Naive thymus-derived CD4-positive, alpha-beta T cell (primary cell): ENCODE measurements around the gene ZNF275. TPM values are rescaled to one million over a fixed set of nuclear protein-coding genes. Genes with fewer than 3 reads are reported as not detected.
A peak's percentile ranks its signal among the peaks of the same experiment; 100 is the strongest.

ENCODE experiments used
- ATAC-seq: fragments of 150-1000 bp; cut with Tn5 transposase; 2 replicates; pipeline ENCODE4 v1.10.0; 2021; ENCODE audit warnings: mild to moderate bottlenecking, moderate library complexity
- CTCF ChIA-PET: fragments of 350-600 bp; sonication (Branson Sonifier 250); formaldehyde crosslinking; loops from one replicate; lab custom pipeline; 2021; ENCODE audit warnings: antibody characterized with exemption; lab: Charles Lee
- POLR2A ChIA-PET: fragments of 350-600 bp; sonication (Branson Sonifier 250); formaldehyde crosslinking; loops from one replicate; lab custom pipeline; 2021; ENCODE audit warnings: antibody characterized with exemption, inconsistent platforms; lab: Charles Lee
- DNase-seq, 9 donors: peaks; one replicate each; pipeline versions ENCODE4 v3.0.0 to v3.0.0-alpha.2; 2020 to 2022; ENCODE audit warnings: mixed read lengths in 1 of 9
- H3K27ac ChIP-seq: one replicate; pipeline ENCODE4 v1.7.0; 2013; ENCODE audit warnings: mild to moderate bottlenecking, low read depth, low read length, moderate library complexity
- H3K27me3 ChIP-seq, 2 donors: one replicate each; pipeline ENCODE4 v1.7.0; 2013; ENCODE audit warnings: low read length in 2 of 2, mild to moderate bottlenecking in 2 of 2, moderate library complexity in 2 of 2; ENCODE audit not compliant: control insufficient read depth in 2 of 2, insufficient read depth in 2 of 2
- H3K36me3 ChIP-seq, 3 experiments: 1 replicate in 2 of 3; 2 replicates in 1 of 3; pipeline ENCODE4 v1.7.0; 2013; ENCODE audit warnings: low read length in 3 of 3, mild to moderate bottlenecking in 3 of 3, moderate library complexity in 1 of 3; ENCODE audit not compliant: insufficient read depth in 3 of 3, control insufficient read depth in 2 of 3
- H3K4me1 ChIP-seq, 2 donors: one replicate each; pipeline ENCODE4 v1.7.0; 2013; ENCODE audit warnings: low read length in 2 of 2, mild to moderate bottlenecking in 2 of 2, moderate library complexity in 1 of 2; ENCODE audit not compliant: control insufficient read depth in 2 of 2, insufficient read depth in 2 of 2
- H3K4me3 ChIP-seq: 2 replicates; pipeline ENCODE4 v1.7.0; 2013; ENCODE audit warnings: mild to moderate bottlenecking, low read length
- H3K9me3 ChIP-seq, 3 experiments: 1 replicate in 2 of 3; 2 replicates in 1 of 3; pipeline ENCODE4 v1.7.0; 2013; ENCODE audit warnings: low read length in 3 of 3; ENCODE audit not compliant: control insufficient read depth in 2 of 3
- H3K27ac Mint-ChIP-seq, 9 donors: one replicate each; pipeline ENCODE4 v1.8.0; 2020 to 2022; ENCODE audit warnings: mixed read lengths in 9 of 9, mild to moderate bottlenecking in 8 of 9, moderate library complexity in 5 of 9, inconsistent platforms in 2 of 9
- H3K27me3 Mint-ChIP-seq, 5 donors: one replicate each; pipeline ENCODE4 v1.8.0; 2021 to 2022; ENCODE audit warnings: mixed read lengths in 5 of 5, mild to moderate bottlenecking in 1 of 5
- H3K36me3 Mint-ChIP-seq, 5 donors: one replicate each; pipeline ENCODE4 v1.8.0; 2020 to 2022; ENCODE audit warnings: mixed read lengths in 5 of 5, mild to moderate bottlenecking in 3 of 5, inconsistent platforms in 1 of 5
- H3K4me1 Mint-ChIP-seq, 7 donors: one replicate each; pipeline ENCODE4 v1.8.0; 2020 to 2022; ENCODE audit warnings: mixed read lengths in 7 of 7, mild to moderate bottlenecking in 3 of 7, inconsistent platforms in 1 of 7
- H3K4me3 Mint-ChIP-seq, 10 donors: one replicate each; pipeline ENCODE4 v1.8.0; 2020 to 2022; ENCODE audit warnings: mild to moderate bottlenecking in 10 of 10, mixed read lengths in 10 of 10, moderate library complexity in 6 of 10, inconsistent platforms in 2 of 10
- H3K9me3 Mint-ChIP-seq, 11 donors: one replicate each; pipeline ENCODE4 v1.8.0; 2020 to 2022; ENCODE audit warnings: mixed read lengths in 11 of 11, mild to moderate bottlenecking in 4 of 11, inconsistent platforms in 1 of 11, moderate library complexity in 1 of 11
- intact Hi-C, 2 donors: fragments of 100-400 bp; cut with micrococcal nuclease; formaldehyde crosslinking; loops; one replicate each; pipeline ENCODE4 v1.15.1; 2023
- polyA plus RNA-seq, 2 donors: library from polyadenylated mRNA; unstranded; fragments of 300-500 nt; fragmentation: Illumina TruSeq; gene quantifications; one replicate each; pipeline ENCODE4 v1.2.3, GENCODE V29; 2021
- total RNA-seq, 6 experiments: library from RNA in 5 of 6; stranded (reverse) in 5 of 6; gene quantifications; 1 replicate in 5 of 6; 2 replicates in 1 of 6; pipeline ENCODE4 v1.2.3 and lab custom pipeline; 2021 to 2026

Gene ZNF275
- total and polyA plus RNA-seq, 7 experiments from 2014 or later = 6.2 to 29.9 (median 18.4) TPM

- Histone ChIP-seq H3K9me3 (no peaks in the 10 kb centered on the region), H3K4me3 (no peak overlapping the region), H3K27ac (peak overlapping the region; percentile 51), H3K36me3 (peaks cover 0 to 10% (median 0%) of the 10 kb centered on the region in 3 experiments), H3K4me1 (peaks cover 0 to 28% of the 10 kb centered on the region in 2 donors), H3K27me3 (no peaks in the 10 kb centered on the region)
- DNase-seq = no peak
- Mint-ChIP-seq H3K36me3 (peaks cover 0 to 15% (median 0%) of the 10 kb centered on the region in 5 donors), H3K4me3 (peak overlapping the region; percentile 71 to 93 (median 86)), H3K27me3 (peaks cover 0 to 9% (median 0%) of the 10 kb centered on the region in 5 donors), H3K9me3 (peaks cover 0 to 3% (median 0%) of the 10 kb centered on the region in 11 donors), H3K27ac (peak overlapping the region in 5 of 9 donors; percentile 44 to 87 (median 76)), H3K4me1 (peaks cover 9 to 40% (median 36%) of the 10 kb centered on the region in 7 donors)
- ChIA-PET CTCF (no interaction called here), POLR2A (interaction anchor here (2.3 kb wide), 1 partner anchor 10 kb away, joined by 10 read pairs; no protein-coding TSS in a partner anchor)
- ATAC-seq = no peak
- intact Hi-C loops = loop anchor here in 1 of 2 donors (5.0 kb wide), 1 partner anchor 501 kb away; the partner anchor contains the start of genes CETN2 and NSDHL
Observed at GRCh38 chrX:153333266-153333665, 687 bp upstream of the ZNF275 start.

- ATAC-seq = no peak
- Mint-ChIP-seq H3K9me3 (peaks cover 0 to 5% (median 0%) of the 10 kb centered on the region in 11 donors), H3K4me3 (peak overlapping the region; percentile 71 to 93 (median 82)), H3K27me3 (peaks cover 0 to 2% (median 0%) of the 10 kb centered on the region in 5 donors), H3K36me3 (peaks cover 0 to 28% (median 8%) of the 10 kb centered on the region in 5 donors), H3K27ac (peak overlapping the region; percentile 38 to 87 (median 81)), H3K4me1 (peaks cover 18 to 53% (median 49%) of the 10 kb centered on the region in 7 donors)
- Histone ChIP-seq H3K4me3 (peak overlapping the region; percentile 56), H3K36me3 (peaks cover 0 to 15% (median 0%) of the 10 kb centered on the region in 3 experiments), H3K27me3 (no peaks in the 10 kb centered on the region), H3K9me3 (no peaks in the 10 kb centered on the region), H3K4me1 (peaks cover 0 to 34% of the 10 kb centered on the region in 2 donors), H3K27ac (peak overlapping the region; percentile 82)
- intact Hi-C loops = loop anchor here (1.0 to 5.0 kb wide), 3 partner anchors 136 to 502 kb away; partner anchors contain the start of genes HAUS7 (in 2 of the 2), CETN2 (in 1 of the 2) and NSDHL (in 1 of the 2)
- CTCF ChIA-PET = interaction anchor here (0.7 to 1.3 kb wide), 2 partner anchors 8 to 1858 kb away, joined by 3 to 4 read pairs; no protein-coding TSS in a partner anchor
- POLR2A ChIA-PET = interaction anchor here (1.1 to 2.3 kb wide), 4 partner anchors 8 to 136 kb away, joined by 3 to 10 read pairs (median 4); partner anchors contain the start of gene HAUS7
- DNase-seq = peak in 1 of 9 donors; percentile 14
Observed at GRCh38 chrX:153334654-153335295, 822 bp downstream of the ZNF275 start.

- H3K4me1 Mint-ChIP-seq = peaks cover 24 to 64% (median 62%) of the 10 kb centered on the region in 7 donors
- intact Hi-C loops = no loop called here
- ChIA-PET CTCF (no interaction called here), POLR2A (interaction anchor here (1.1 kb wide), 1 partner anchor 8 kb away, joined by 4 read pairs; no protein-coding TSS in a partner anchor)
- no peaks in the 10 kb centered on the region for H3K27me3 ChIP-seq
- H3K4me1 ChIP-seq = peaks cover 0 to 34% of the 10 kb centered on the region in 2 donors
- H3K27ac Mint-ChIP-seq = peak overlapping the region; percentile 38 to 89 (median 80)
- no peaks in the 10 kb centered on the region for H3K9me3 ChIP-seq
- peak overlapping the region; percentile 82 for H3K27ac ChIP-seq
- ATAC-seq (no peak), DNase-seq (peak in 2 of 9 donors; percentile 9 to 15)
- peaks cover 0 to 2% (median 0%) of the 10 kb centered on the region in 5 donors for H3K27me3 Mint-ChIP-seq
- peak overlapping the region; percentile 71 to 93 (median 82) for H3K4me3 Mint-ChIP-seq
- H3K36me3 ChIP-seq = peaks cover 0 to 28% (median 0%) of the 10 kb centered on the region in 3 experiments
- no peak overlapping the region for H3K4me3 ChIP-seq
- H3K9me3 Mint-ChIP-seq = peaks cover 0 to 10% (median 4%) of the 10 kb centered on the region in 11 donors
- peaks cover 2 to 37% (median 20%) of the 10 kb centered on the region in 5 donors for H3K36me3 Mint-ChIP-seq
Observed at GRCh38 chrX:153336121-153336894, 2.4 kb downstream of the ZNF275 start.

- H3K9me3 ChIP-seq = no peaks in the 10 kb centered on the region
- no peak for DNase-seq
- peaks cover 5 to 44% (median 27%) of the 10 kb centered on the region in 5 donors for H3K36me3 Mint-ChIP-seq
- H3K4me1 Mint-ChIP-seq = peaks cover 26 to 71% (median 68%) of the 10 kb centered on the region in 7 donors
- no peak for ATAC-seq
- peak overlapping the region; percentile 82 for H3K27ac ChIP-seq
- H3K27me3 Mint-ChIP-seq = peaks cover 0 to 2% (median 0%) of the 10 kb centered on the region in 5 donors
- ChIA-PET CTCF (no interaction called here), POLR2A (no interaction called here)
- H3K27ac Mint-ChIP-seq = peak overlapping the region in 7 of 9 donors; percentile 43 to 84 (median 59)
- peaks cover 0 to 28% (median 0%) of the 10 kb centered on the region in 3 experiments for H3K36me3 ChIP-seq
- peaks cover 0 to 17% (median 8%) of the 10 kb centered on the region in 11 donors for H3K9me3 Mint-ChIP-seq
- H3K27me3 ChIP-seq = no peaks in the 10 kb centered on the region
- intact Hi-C loops = no loop called here
- H3K4me3 ChIP-seq = no peak overlapping the region
- peak overlapping the region in 7 of 10 donors; percentile 56 to 86 (median 76) for H3K4me3 Mint-ChIP-seq
- H3K4me1 ChIP-seq = peaks cover 0 to 34% of the 10 kb centered on the region in 2 donors
Observed at GRCh38 chrX:153336988-153337387, 3.0 kb downstream of the ZNF275 start.

GRCh38 chrX:153338836-153339235, 4.9 kb downstream of the ZNF275 start:
- Histone ChIP-seq H3K27me3 (no peaks in the 10 kb centered on the region), H3K4me1 (peaks cover 0 to 39% of the 10 kb centered on the region in 2 donors), H3K9me3 (no peaks in the 10 kb centered on the region), H3K4me3 (no peak overlapping the region), H3K36me3 (peaks cover 0 to 28% (median 0%) of the 10 kb centered on the region in 3 experiments), H3K27ac (no peak overlapping the region)
- ChIA-PET POLR2A (no interaction called here), CTCF (no interaction called here)
- H3K27me3 Mint-ChIP-seq = no peaks in the 10 kb centered on the region
- H3K27ac Mint-ChIP-seq = peak overlapping the region in 7 of 9 donors; percentile 40 to 82 (median 67)
- intact Hi-C loops = no loop called here
- peak overlapping the region; percentile 5 to 82 (median 62) for H3K4me3 Mint-ChIP-seq
- peaks cover 0 to 20% (median 8%) of the 10 kb centered on the region in 11 donors for H3K9me3 Mint-ChIP-seq
- ATAC-seq (no peak), DNase-seq (no peak)
- peaks cover 43 to 85% (median 81%) of the 10 kb centered on the region in 7 donors for H3K4me1 Mint-ChIP-seq
- peaks cover 5 to 58% (median 34%) of the 10 kb centered on the region in 5 donors for H3K36me3 Mint-ChIP-seq

GRCh38 chrX:153339662-153340061, 5.7 kb downstream of the ZNF275 start:
- Histone ChIP-seq H3K36me3 (peaks cover 0 to 31% (median 0%) of the 10 kb centered on the region in 3 experiments), H3K4me3 (no peak overlapping the region), H3K4me1 (peaks cover 0 to 47% of the 10 kb centered on the region in 2 donors), H3K27me3 (no peaks in the 10 kb centered on the region), H3K9me3 (no peaks in the 10 kb centered on the region), H3K27ac (no peak overlapping the region)
- no peaks in the 10 kb centered on the region for H3K27me3 Mint-ChIP-seq
- H3K4me1 Mint-ChIP-seq = peaks cover 44 to 93% (median 87%) of the 10 kb centered on the region in 7 donors
- peaks cover 5 to 64% (median 34%) of the 10 kb centered on the region in 5 donors for H3K36me3 Mint-ChIP-seq
- no peak for ATAC-seq
- H3K27ac Mint-ChIP-seq = peak overlapping the region in 2 of 9 donors; percentile 51 to 53
- CTCF ChIA-PET = no interaction called here
- H3K4me3 Mint-ChIP-seq = no peak overlapping the region
- intact Hi-C loops = loop anchor here in 1 of 2 donors (5.0 kb wide), 2 partner anchors 38 to 382 kb away; no protein-coding TSS in a partner anchor
- H3K9me3 Mint-ChIP-seq = peaks cover 0 to 20% (median 8%) of the 10 kb centered on the region in 11 donors
- POLR2A ChIA-PET = no interaction called here
- no peak for DNase-seq
